Coronary artery (tissue), 2 donors: ENCODE data around the gene FTH1.
A peak's percentile ranks its signal among the peaks of the same experiment; 100 is the strongest.

Experiments
- DNase-seq: peaks from one replicate; pipeline ENCODE4 v3.0.0-alpha.2; 2017; ENCODE audit warnings: low spot score
- H3K27ac ChIP-seq, 2 donors: fragments of 200-600 bp; sonication (generic); one replicate each; pipeline ENCODE4 v1.5.1; 2016 to 2019
- H3K4me3 ChIP-seq: fragments of 200-600 bp; sonication (generic); 2 replicates; pipeline ENCODE4 v1.5.1; 2016; ENCODE audit warnings: mild to moderate bottlenecking, moderate library complexity
- TF ChIP-seq, protein P1 (sequence below): fragments of 200-600 bp; sonication (generic); IDR thresholded peaks from one replicate; pipeline ENCODE4 v1.5.1; 2019; ENCODE audit warnings: antibody characterized with exemption

The FTH1 gene

DNA sequence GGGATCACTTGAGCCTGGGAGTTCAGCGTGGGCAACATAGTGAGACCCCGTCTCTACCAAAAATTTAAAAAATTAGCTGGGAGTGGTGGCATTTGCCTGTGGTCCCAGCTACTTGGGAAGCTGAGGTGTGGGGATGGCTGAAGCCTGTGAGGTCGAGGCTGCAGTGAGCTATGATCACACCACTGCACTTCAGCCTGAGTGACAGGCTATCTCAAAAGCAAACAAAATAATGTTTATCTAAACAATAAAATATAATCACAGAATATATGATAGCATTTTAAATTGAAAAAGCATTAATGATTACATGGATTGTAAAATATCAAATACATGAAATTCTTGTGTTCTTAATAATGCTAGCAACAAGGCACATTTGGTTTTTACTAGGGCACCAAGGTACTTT lies 14.6 kb downstream of the FTH1 start:
- no peak overlapping the region for H3K4me3 ChIP-seq
- H3K27ac ChIP-seq = no peak overlapping the region
- TF ChIP-seq, protein P1, sequence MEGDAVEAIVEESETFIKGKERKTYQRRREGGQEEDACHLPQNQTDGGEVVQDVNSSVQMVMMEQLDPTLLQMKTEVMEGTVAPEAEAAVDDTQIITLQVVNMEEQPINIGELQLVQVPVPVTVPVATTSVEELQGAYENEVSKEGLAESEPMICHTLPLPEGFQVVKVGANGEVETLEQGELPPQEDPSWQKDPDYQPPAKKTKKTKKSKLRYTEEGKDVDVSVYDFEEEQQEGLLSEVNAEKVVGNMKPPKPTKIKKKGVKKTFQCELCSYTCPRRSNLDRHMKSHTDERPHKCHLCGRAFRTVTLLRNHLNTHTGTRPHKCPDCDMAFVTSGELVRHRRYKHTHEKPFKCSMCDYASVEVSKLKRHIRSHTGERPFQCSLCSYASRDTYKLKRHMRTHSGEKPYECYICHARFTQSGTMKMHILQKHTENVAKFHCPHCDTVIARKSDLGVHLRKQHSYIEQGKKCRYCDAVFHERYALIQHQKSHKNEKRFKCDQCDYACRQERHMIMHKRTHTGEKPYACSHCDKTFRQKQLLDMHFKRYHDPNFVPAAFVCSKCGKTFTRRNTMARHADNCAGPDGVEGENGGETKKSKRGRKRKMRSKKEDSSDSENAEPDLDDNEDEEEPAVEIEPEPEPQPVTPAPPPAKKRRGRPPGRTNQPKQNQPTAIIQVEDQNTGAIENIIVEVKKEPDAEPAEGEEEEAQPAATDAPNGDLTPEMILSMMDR = no peak
- DNase-seq = no peak

DNA sequence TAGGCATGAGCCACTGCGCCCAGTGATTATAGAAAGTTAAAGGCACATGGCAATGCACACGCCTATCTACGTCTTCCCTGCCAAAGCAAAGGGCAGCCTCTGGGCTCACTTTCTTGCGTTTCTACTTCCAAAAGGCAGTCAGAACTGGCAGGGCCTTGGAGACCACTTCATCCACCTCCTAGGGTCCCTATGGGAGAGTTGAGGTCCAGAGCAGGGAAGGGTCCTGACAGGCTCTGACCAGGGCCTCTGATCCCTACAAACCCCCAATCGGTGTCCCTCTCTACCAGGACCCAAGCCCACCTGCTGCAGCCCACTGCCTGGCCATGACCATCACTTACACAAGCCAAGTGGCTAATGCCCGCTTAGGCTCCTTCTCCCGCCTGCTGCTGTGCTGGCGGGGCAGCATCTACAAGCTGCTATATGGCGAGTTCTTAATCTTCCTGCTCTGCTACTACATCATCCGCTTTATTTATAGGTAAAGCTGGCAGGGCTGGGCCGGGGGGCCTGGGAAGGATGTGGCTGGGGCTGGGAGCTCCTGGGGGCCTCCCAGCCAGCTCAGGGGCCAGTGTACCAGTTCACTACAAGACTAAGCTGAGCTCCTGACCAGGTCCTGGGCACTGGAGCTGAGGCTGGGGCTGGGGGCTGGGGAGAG lies 15.8 kb downstream of the FTH1 start:
- no peak overlapping the region for H3K27ac ChIP-seq
- TF ChIP-seq, protein P1 = no peak
- no peak overlapping the region for H3K4me3 ChIP-seq
- DNase-seq = no peak

- H3K27ac ChIP-seq = peak within 1 kb of the TSS; percentile 44 to 70
- no peak for DNase-seq
- no peak within 1 kb of the TSS for H3K4me3 ChIP-seq
These were observed 17.3 kb downstream of the FTH1 start, which contains the start of gene BEST1 for GRCh38 chr11:61950035-61950547. Gene BEST1, plus strand, starts transcription at chr11:61950351. Its CDS starts 1,456 bp downstream, at chr11:61951807.

GRCh38 chr11:61949169-61950034 lies 18.0 kb downstream of the FTH1 start:
- TF ChIP-seq, protein P1 = no peak
- DNase-seq = peak; percentile 89
- peak overlapping the region; percentile 44 to 70 for H3K27ac ChIP-seq
- no peak overlapping the region for H3K4me3 ChIP-seq

More at GRCh38 chr11:61950035-61950547, 17.3 kb downstream of the FTH1 start, which contains the start of gene BEST1:
- TF ChIP-seq, protein P1 = no peak

GRCh38 chr11:61948505-61948904 lies 18.9 kb downstream of the FTH1 start:
- H3K27ac ChIP-seq = no peak overlapping the region
- H3K4me3 ChIP-seq = no peak overlapping the region
- TF ChIP-seq, protein P1 = no peak
- DNase-seq = no peak

DNA sequence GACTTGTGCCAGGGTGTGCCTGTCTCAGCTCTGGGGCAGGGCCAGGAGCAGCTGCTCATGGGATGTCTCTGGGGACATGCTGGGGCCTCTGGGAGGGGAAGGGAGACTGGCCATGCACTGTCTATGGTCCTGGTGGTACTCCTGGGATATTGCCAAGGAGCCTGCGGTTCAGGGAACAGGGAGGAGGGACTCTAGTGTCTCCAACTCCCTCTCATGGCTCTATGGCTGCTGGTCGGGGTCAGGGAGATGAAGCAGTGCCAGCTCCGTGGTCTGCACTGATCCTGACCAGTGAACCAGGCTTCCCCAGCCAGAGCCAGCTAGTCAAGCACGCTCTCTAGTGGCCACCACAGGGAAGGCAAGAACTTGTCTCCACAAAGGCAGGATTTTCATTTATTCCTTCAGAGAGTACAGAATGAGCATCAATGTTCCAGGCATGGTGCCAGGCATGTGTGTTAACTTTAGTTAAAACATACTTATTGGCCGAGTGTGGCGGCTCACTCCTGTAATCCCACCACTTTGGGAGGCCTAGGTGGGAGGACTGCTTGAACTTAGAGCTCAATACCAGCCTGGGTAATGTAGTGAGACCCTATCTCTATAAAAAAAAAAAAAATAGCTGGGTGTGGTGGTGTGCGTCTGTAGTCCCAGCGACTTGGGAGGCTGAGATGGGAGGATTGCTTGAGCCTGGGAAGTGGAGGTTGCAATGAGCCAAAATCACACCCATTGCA lies 19.8 kb downstream of the FTH1 start:
- peak overlapping the region in 1 of 2 donors; percentile 58 for H3K27ac ChIP-seq
- H3K4me3 ChIP-seq = no peak overlapping the region

More for the DNA sequence above, 19.8 kb downstream of the FTH1 start:
- TF ChIP-seq, protein P1 = peak; percentile 89
- DNase-seq = peak; percentile 92
